Endodermal cell (in vitro differentiated cells): Measurements from ENCODE around the gene MMAB. TPM values are rescaled to one million over a fixed set of nuclear protein-coding genes. Genes with fewer than 3 reads are reported as not detected.

Experiments used
- DNase-seq: peaks from one replicate; pipeline ENCODE4 v3.0.0-alpha.2; 2017
- H3K27ac ChIP-seq: 2 replicates; pipeline ENCODE4 v1.5.1; 2013; ENCODE audit warnings: mild to moderate bottlenecking, low read depth, low read length, moderate library complexity
- H3K27me3 ChIP-seq: 2 replicates; pipeline ENCODE4 v1.6.1; 2013; ENCODE audit warnings: mild to moderate bottlenecking, low read length, moderate library complexity; ENCODE audit not compliant: insufficient read depth, control insufficient read depth, poor library complexity, severe bottlenecking
- H3K36me3 ChIP-seq: 2 replicates; pipeline ENCODE4 v1.7.0; 2013; ENCODE audit warnings: mild to moderate bottlenecking, low read length, moderate library complexity; ENCODE audit not compliant: control insufficient read depth, insufficient read depth
- H3K4me1 ChIP-seq: one replicate; pipeline ENCODE4 v1.7.0; 2013; ENCODE audit warnings: low read length; ENCODE audit not compliant: control insufficient read depth, insufficient read depth
- H3K4me3 ChIP-seq: 2 replicates; pipeline ENCODE4 v1.5.1; 2013; ENCODE audit warnings: mild to moderate bottlenecking, low read length, moderate library complexity
- H3K9ac ChIP-seq: 2 replicates; pipeline ENCODE4 v1.6.1; 2013; ENCODE audit warnings: mild to moderate bottlenecking, low read length, moderate library complexity; ENCODE audit not compliant: poor library complexity, severe bottlenecking; ENCODE audit errors: extremely low read depth
- H3K9me3 ChIP-seq: 2 replicates; pipeline ENCODE4 v1.6.1; 2013; ENCODE audit warnings: mild to moderate bottlenecking, low read length, moderate library complexity; ENCODE audit not compliant: control insufficient read depth
- H3K27ac Mint-ChIP-seq: 2 replicates; pipeline ENCODE4 v1.8.0; 2020; ENCODE audit warnings: mixed read lengths
- H3K27me3 Mint-ChIP-seq: 2 replicates; pipeline ENCODE4 v1.8.0; 2021; ENCODE audit warnings: mild to moderate bottlenecking, mixed read lengths; ENCODE audit not compliant: insufficient read depth
- H3K36me3 Mint-ChIP-seq: 2 replicates; pipeline ENCODE4 v1.8.0; 2020; ENCODE audit warnings: low read depth, mixed read lengths
- H3K4me1 Mint-ChIP-seq: 2 replicates; pipeline ENCODE4 v1.8.0; 2020; ENCODE audit warnings: mixed read lengths
- H3K4me3 Mint-ChIP-seq: 2 replicates; pipeline ENCODE4 v1.8.0; 2020; ENCODE audit warnings: mild to moderate bottlenecking, moderate library complexity, mixed read lengths
- H3K9me3 Mint-ChIP-seq: 2 replicates; pipeline ENCODE4 v1.8.0; 2020; ENCODE audit warnings: mild to moderate bottlenecking, mixed read lengths
- WGBS, 2 experiments: methylation state at CpG; one replicate each; pipeline versions ENCODE4 v1.1.5 to v1.1.7; 2013; ENCODE audit warnings: missing lambda C conversion rate in 2 of 2, mixed read lengths in 1 of 2; ENCODE audit not compliant: insufficient coverage in 1 of 2, insufficient read length in 1 of 2; 5-methylcytosine and 5-hydroxymethylcytosine counted together
- total RNA-seq, 2 donors: library from RNA; stranded (reverse); fragmentation: NEBNext Ultra II Directional in 1 of 2; extraction: Animal tissue kit (Norgen Biotek cat#: 25700) in 1 of 2; gene quantifications; 2 replicates in 1 of 2; 3 replicates in 1 of 2; pipeline ENCODE4 v1.2.1, GENCODE V29; 2021
- TF ChIP-seq, protein P1 (sequence below): fragments of 200-600 bp; sonication (generic); conservative IDR thresholded peaks from 2 replicates; pipeline ENCODE4 v1.5.0; 2021; ENCODE audit warnings: antibody characterized with exemption, mild to moderate bottlenecking

Gene MMAB
- total RNA-seq, 2 donors from 2014 or later = 24.9 to 28.2 TPM

DNA sequence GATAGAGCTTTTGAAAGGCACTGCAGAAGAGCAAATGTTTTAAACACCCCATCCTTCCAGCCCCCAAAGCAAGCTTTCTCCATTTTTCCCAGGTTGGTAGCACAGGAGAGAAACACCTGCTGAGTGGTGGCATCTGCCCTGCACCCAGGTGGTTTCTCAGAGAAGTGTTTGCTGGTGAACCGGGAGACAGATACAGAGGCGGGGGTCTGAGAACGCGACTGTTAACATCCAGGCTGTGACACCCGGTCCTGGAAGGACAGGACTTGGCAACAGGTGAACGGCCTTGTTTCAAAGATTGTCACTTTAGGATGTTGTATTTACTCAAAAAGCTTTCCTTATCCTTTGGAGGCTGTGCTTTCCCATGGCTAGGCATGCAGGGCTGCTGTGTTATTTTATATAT is 18.5 kb downstream of the MMAB start:
- Histone ChIP-seq H3K27me3 (no peaks in the 10 kb centered on the region), H3K4me3 (no peak overlapping the region), H3K4me1 (no peaks in the 10 kb centered on the region), H3K36me3 (no peaks in the 10 kb centered on the region), H3K9ac (no peak overlapping the region), H3K9me3 (no peaks in the 10 kb centered on the region), H3K27ac (no peak overlapping the region)
- H3K4me1 Mint-ChIP-seq = no peaks in the 10 kb centered on the region
- H3K27me3 Mint-ChIP-seq = peaks cover 2% of the 10 kb centered on the region
- TF ChIP-seq, protein P1, sequence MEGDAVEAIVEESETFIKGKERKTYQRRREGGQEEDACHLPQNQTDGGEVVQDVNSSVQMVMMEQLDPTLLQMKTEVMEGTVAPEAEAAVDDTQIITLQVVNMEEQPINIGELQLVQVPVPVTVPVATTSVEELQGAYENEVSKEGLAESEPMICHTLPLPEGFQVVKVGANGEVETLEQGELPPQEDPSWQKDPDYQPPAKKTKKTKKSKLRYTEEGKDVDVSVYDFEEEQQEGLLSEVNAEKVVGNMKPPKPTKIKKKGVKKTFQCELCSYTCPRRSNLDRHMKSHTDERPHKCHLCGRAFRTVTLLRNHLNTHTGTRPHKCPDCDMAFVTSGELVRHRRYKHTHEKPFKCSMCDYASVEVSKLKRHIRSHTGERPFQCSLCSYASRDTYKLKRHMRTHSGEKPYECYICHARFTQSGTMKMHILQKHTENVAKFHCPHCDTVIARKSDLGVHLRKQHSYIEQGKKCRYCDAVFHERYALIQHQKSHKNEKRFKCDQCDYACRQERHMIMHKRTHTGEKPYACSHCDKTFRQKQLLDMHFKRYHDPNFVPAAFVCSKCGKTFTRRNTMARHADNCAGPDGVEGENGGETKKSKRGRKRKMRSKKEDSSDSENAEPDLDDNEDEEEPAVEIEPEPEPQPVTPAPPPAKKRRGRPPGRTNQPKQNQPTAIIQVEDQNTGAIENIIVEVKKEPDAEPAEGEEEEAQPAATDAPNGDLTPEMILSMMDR = no peak
- H3K27ac Mint-ChIP-seq = no peak overlapping the region
- no peaks in the 10 kb centered on the region for H3K36me3 Mint-ChIP-seq
- H3K9me3 Mint-ChIP-seq = no peaks in the 10 kb centered on the region
- no peak for DNase-seq
- no peak overlapping the region for H3K4me3 Mint-ChIP-seq
- 88 to 100% methylated on average over 2 to 6 of the region's 6 CpGs for WGBS, 2 experiments

DNA sequence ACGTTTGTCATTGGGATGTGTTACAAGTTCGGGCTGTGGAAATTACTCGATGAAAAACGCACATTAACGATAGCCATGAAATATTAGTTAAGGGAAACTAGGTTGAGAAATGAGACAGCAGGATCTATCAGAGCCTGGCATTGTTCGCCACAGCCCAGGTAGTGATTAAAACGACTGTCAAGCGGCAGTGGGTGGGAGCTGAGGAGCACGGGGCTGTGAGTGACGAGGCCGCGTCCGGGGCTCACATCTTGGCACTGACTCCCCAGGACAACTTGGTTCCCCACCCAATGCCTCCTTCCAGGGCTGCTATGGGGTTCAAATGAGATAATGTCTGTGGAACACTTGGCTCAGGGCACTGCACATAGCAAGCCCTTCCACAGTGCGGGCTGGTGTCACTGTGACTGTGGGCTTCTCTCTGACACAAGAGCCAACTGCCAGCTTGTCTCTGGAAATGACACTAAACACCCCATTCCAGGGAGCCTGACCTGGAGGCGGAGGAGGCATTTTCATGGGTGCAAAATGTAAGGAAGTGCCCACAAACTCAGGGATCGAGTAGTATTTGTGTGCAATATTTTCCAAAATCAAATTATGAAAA is 19.3 kb downstream of the MMAB start:
- H3K4me1 Mint-ChIP-seq = no peaks in the 10 kb centered on the region
- no peak overlapping the region for H3K4me3 Mint-ChIP-seq
- Histone ChIP-seq H3K4me1 (no peaks in the 10 kb centered on the region), H3K4me3 (no peak overlapping the region), H3K36me3 (no peaks in the 10 kb centered on the region), H3K9ac (no peak overlapping the region), H3K27ac (no peak overlapping the region), H3K27me3 (no peaks in the 10 kb centered on the region), H3K9me3 (no peaks in the 10 kb centered on the region)
- H3K27me3 Mint-ChIP-seq = peaks cover 2% of the 10 kb centered on the region
- no peak overlapping the region for H3K27ac Mint-ChIP-seq
- WGBS, 2 experiments = 87 to 91% methylated on average over 15 to 16 of the region's 16 CpGs
- DNase-seq = no peak
- H3K9me3 Mint-ChIP-seq = no peaks in the 10 kb centered on the region
- no peaks in the 10 kb centered on the region for H3K36me3 Mint-ChIP-seq
- TF ChIP-seq, protein P1 = no peak

DNA sequence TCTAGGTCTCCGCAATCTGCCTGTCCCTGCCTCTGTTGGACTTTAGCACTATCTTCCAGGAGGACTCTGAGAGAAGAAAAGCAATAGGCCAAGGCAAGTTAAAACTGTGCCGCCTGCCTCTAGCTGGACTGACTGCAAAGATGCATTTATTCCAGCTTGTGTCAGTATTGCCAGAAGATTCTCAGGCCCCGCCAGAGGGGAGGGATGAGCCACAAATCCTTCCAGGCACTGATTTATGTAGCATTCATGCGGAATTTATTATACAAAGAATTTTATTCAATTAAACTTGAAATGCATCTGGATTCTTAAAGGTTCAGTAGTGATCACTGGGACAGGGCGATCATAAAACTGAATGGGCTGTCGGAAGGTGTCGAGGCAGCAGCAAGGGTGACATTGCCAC is 19.8 kb downstream of the MMAB start:
- TF ChIP-seq, protein P1 = no peak
- Histone ChIP-seq H3K4me1 (no peaks in the 10 kb centered on the region), H3K36me3 (no peaks in the 10 kb centered on the region), H3K27me3 (no peaks in the 10 kb centered on the region), H3K9ac (no peak overlapping the region), H3K9me3 (no peaks in the 10 kb centered on the region), H3K27ac (no peak overlapping the region), H3K4me3 (no peak overlapping the region)
- WGBS, 2 experiments = 91 to 96% methylated on average over 5 to 7 of the region's 7 CpGs
- H3K4me1 Mint-ChIP-seq = no peaks in the 10 kb centered on the region
- peak overlapping the region; percentile 61 for H3K27ac Mint-ChIP-seq
- no peaks in the 10 kb centered on the region for H3K9me3 Mint-ChIP-seq
- H3K4me3 Mint-ChIP-seq = no peak overlapping the region
- H3K27me3 Mint-ChIP-seq = peaks cover 3% of the 10 kb centered on the region
- DNase-seq = no peak
- no peaks in the 10 kb centered on the region for H3K36me3 Mint-ChIP-seq
